Measurements from ENCODE around the gene SPATA16.

SPATA16 gene

DNA sequence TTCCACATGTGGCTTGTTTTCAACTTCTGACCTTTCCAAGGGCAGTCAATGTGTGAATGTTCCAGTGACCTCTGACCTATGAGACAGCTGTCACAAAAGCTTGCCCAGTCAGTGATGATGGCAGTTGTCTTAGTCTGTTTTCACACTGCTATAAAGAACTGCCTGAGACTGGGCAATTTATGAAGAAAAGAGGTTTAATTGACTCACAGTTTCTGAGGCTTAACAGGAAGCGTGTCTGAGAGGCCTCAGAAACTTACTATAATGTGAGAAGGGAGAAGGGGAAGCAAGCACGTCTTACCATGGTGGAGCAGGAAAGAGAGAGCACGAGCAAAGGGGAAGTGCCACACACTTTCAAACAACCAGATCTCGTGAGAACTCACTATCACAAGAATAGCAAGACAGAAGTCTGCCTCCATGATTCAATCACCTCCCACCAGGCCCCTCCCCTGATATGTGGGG lies 294.9 kb downstream of the SPATA16 start:
- DNase-seq (ENCODE audit: low spot score) (no peak), FAIRE-seq (no peak)

DNA sequence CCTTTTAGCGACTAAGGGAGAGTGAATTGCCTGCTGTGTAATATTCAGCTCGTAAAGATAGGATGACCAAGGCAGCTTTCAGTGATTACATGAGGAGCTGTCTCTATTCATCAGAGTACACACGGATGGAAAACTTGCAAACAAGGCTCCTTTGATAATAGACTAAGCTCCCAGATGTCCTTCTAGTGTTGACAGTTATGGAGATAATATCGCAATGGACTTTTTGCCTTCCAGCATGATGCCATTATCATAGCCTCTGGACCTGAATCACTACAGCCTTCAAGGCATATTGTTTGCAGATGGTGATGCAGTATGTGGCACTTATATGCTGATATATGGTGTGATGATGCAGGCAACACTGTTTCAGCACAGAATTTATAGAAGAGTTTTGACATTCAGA lies 296.6 kb downstream of the SPATA16 start:
- DNase-seq (ENCODE audit: low spot score) (no peak), FAIRE-seq (no peak)

DNA sequence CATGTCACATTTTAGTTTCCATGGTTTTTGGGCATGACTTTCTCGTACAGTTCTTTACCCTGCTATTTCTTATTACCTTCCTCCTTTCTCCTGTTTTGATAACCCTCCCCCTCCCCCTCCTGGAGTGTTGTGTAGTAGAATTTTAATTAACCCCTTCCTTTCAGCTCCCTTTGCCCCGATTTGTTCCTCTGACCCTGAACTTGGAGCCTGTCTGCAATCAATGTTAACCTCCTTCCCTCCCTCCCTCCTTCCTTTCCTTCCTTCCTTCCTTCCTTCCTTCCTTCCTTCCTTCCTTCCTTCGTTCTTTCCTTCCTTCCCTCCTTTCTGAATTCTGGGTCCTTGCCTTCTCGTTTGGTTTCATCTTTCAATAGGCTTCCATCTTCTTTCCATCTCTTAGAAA lies 300.1 kb downstream of the SPATA16 start:
- FAIRE-seq (no peak), DNase-seq (ENCODE audit: low spot score) (no peak)

DNA sequence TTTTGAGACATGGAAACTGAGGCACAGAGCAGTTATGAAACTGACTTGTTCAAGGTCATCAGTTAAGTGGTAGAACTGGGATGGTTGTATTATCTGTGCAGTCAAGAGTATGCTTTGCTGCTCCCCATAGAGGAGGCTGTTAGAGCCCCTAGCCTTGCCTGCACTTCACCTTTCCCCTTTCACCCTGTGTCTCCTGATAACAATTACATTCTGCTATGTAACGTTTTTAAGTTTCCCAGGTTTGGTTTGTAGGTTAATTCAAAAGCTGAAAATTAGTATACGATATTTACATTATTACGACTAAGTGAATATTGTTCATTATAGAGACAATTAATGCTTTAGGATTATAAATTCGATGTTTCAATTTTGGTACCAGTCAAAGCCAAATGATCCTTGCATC lies 300.6 kb downstream of the SPATA16 start:
- FAIRE-seq (no peak), DNase-seq (ENCODE audit: low spot score) (no peak)

DNA sequence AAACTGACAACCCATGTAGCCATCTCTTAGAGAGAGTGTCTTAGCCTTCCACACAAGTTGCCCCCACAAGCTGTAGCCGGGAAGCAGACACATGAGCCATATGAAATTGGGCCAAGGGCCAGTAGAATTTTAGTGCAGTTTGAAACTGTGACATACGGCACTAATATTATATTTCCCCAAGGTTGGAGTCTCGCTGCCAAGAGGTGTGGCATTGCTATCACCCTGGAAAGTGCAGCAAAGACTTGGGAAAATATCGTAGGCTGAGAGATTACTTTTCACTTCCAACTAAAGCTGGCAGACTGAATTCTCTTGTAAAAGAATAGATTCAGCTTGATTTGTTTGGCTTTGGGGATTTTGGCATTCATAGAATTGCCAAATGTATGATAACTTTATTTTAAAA lies 301.4 kb downstream of the SPATA16 start:
- no peak for FAIRE-seq

More for the DNA sequence above, 301.4 kb downstream of the SPATA16 start:
- DNase-seq (ENCODE audit: low spot score) = no peak
